LNCaP clone FGC (cell line): ENCODE data around the gene EMSY.

Source experiments
- DNase-seq: peaks from one replicate; pipeline ENCODE4 v3.0.0-alpha.2; 2011; ENCODE audit warnings: low read depth
- H3K4me3 ChIP-seq: 2 replicates; pipeline ENCODE4 v1.5.1; 2011; ENCODE audit warnings: mild to moderate bottlenecking, low read depth, low read length, control low read depth
- TF ChIP-seq, protein P1 (sequence below): IDR thresholded peaks from 2 replicates; pipeline ENCODE4 v1.5.1; 2012; ENCODE audit warnings: mild to moderate bottlenecking; ENCODE audit not compliant: control insufficient read depth, insufficient read depth; ENCODE audit errors: extremely low read depth

The EMSY gene

DNA sequence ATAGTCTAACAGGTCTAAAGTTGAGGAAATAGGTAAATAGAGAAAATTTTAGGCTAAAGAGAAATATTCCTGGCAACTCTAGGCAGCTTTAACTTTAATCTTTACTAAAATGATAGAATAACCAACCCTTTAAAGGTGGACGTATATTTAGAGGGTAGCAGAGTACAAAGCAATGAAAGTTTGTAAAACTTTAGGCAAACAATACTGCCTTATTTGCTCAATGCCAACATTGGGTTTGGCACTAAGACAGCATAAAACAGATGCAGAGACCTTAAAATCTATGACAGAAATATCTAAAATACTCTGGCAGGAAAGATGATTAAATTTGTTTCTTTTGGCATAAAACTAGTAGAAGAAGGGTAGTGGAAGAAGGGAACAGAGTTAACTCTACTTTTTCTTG is 70.7 kb downstream of the EMSY start:
- TF ChIP-seq, protein P1, sequence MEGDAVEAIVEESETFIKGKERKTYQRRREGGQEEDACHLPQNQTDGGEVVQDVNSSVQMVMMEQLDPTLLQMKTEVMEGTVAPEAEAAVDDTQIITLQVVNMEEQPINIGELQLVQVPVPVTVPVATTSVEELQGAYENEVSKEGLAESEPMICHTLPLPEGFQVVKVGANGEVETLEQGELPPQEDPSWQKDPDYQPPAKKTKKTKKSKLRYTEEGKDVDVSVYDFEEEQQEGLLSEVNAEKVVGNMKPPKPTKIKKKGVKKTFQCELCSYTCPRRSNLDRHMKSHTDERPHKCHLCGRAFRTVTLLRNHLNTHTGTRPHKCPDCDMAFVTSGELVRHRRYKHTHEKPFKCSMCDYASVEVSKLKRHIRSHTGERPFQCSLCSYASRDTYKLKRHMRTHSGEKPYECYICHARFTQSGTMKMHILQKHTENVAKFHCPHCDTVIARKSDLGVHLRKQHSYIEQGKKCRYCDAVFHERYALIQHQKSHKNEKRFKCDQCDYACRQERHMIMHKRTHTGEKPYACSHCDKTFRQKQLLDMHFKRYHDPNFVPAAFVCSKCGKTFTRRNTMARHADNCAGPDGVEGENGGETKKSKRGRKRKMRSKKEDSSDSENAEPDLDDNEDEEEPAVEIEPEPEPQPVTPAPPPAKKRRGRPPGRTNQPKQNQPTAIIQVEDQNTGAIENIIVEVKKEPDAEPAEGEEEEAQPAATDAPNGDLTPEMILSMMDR = no peak
- H3K4me3 ChIP-seq = no peak overlapping the region
- no peak for DNase-seq

DNA sequence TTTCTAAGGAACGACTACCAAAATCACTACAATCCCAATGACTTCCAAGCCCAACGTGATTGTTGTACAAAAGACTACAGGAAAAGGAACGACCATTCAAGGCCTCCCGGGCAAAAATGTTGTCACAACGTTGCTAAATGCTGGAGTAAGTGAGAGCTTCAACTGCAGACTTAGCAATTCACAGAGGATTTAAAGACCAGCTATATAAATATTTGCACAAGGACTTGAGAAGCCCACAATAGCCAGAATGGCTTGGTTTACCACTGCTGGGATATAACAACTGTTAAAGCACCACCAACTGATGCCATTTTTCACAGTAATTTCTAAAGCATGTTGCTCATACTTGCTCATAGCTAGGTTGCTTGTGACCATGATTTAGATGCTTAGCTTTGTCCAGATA is 78.3 kb downstream of the EMSY start:
- TF ChIP-seq, protein P1 = no peak
- no peak for DNase-seq
- H3K4me3 ChIP-seq = no peak overlapping the region

DNA sequence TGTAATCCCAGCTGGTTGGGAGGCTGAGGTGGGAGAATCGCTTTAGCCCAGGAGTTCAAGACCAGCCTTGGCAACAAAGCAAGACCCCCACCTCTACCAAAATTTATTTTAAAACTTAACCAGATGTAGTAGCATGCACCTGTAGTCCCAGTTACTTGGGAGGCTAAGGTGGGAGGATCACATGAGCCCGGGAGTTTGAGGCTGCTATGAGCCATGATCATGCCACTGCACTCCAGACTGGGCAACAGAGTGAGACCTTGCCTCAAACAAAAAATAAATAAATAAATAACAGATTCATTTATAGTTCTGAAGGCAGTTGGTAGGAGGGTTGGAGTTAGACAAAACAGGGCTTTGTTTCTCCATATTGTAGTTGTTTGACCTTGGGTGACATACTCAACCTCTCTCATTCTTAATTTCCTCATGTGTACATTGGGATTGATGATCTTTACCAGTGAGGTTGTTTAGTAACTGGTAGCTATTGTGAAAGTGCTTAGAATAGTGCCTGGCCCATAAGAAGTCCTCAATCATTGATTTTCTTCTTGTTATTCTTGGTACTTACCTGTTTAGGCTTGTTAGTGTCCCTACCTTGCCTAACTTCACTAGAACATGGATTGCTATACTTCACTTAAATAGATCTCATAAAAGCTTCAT is 79.1 kb downstream of the EMSY start:
- TF ChIP-seq, protein P1 = no peak
- DNase-seq = no peak
- no peak overlapping the region for H3K4me3 ChIP-seq

DNA sequence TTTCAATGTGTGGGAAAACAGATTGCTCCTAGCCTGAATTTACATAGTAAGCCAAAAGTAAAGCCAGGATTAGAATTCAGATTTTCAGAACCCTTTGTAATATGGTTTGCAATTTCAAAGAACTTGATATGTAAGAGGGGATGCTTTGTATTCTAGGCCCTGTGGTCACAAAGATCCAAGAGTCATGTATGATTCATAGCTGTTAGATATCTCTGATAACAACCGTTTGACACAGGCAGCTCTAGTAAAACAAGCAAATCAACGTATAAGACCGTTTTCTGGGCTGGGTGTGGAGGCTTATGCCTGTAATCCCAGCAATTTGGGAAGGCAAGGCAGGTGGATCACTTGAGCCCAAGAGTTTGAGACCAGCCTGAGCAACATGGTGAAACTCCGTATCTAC is 79.6 kb downstream of the EMSY start:
- no peak overlapping the region for H3K4me3 ChIP-seq
- DNase-seq = no peak
- TF ChIP-seq, protein P1 = no peak

DNA sequence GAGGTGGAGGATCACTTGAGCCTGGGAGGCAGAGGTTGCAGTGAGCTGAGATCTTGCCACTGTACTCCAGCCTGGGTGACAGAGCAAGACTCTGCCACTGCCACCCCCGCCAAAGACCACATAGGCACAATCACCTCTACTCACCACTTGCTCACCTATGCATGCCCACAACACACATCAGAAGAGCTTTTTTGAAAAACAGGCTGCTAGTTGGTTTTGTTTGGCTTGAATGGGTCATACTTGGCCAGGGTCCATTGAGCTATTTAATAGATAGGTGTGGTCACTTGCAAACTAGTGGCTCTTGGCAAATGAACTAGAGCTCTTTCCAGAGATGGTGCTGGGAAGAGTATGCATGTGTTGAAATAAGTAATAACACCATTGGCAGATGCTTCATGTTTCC is 80.1 kb downstream of the EMSY start:
- peak; percentile 92 for DNase-seq

DNA sequence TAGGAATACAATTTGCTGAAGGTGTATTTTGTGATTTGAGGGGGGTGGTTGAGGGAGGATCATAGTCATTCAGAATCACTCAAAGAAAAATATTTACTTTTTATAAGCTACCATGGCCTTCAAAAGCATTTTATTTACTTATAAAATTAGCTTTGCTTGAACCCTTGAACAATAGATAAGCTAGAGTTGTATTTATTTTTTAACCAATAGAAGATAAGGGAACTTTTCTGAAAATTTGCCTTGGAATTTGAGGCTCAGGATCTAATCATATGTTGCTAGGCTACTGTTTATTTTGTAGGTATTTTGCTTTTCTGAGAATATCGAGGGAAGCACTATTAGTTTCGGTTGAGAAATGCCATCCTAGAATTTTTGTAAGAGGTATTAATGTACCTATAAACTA is 82.1 kb downstream of the EMSY start:
- DNase-seq = no peak
- H3K4me3 ChIP-seq = no peak overlapping the region
- TF ChIP-seq, protein P1 = no peak

More for the DNA sequence above, 80.1 kb downstream of the EMSY start:
- TF ChIP-seq, protein P1 = no peak
- no peak overlapping the region for H3K4me3 ChIP-seq

DNA sequence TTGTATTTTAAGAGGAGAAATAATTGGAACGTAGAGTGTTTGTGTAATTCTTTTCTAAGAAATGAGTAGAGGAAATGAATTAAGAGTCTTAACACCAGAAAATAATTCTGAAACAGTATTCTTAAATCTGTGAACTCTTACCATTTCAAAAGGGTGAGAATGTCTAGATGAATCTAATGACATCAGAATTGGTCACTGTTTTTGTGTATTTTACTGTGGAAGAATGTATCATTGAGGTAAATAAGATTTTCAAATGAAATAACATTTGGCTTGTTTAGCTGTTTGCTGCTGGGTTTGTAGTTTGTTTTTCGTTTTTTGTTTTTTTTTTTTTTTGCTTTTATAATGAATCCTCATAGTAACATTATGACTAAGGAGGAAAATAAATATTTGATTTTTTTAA is 97.6 kb downstream of the EMSY start:
- TF ChIP-seq, protein P1 = no peak
- H3K4me3 ChIP-seq = no peak overlapping the region
- no peak for DNase-seq
